ENCODE results near the gene HMGXB4. TPM values are rescaled to one million over a fixed set of nuclear protein-coding genes. Genes with fewer than 3 reads are reported as not detected.

The HMGXB4 gene
- total RNA-seq, 2 donors from 2014 or later, result 15.0 to 36.5 TPM

GRCh38 chr22:35325209-35325608, 67.9 kb downstream of the HMGXB4 start:
- no peak overlapping the region for H3K27ac ChIP-seq
- DNase-seq (ENCODE audit: low spot score), result no peak
- H3K4me3 ChIP-seq, result no peak overlapping the region
- no peaks in the 10 kb centered on the region for H3K9me3 ChIP-seq
- no peaks in the 10 kb centered on the region for H3K27me3 ChIP-seq (replicated peaks; ENCODE audit: insufficient read depth)
- WGBS, result 88% methylated on average over 5 of the region's 5 CpGs
- intact Hi-C loops (cut with DNase I), result no loop called here
- TF ChIP-seq POLR2AphosphoS5 (IDR thresholded peaks at IDR 0.05) (no peak), CTCF (IDR thresholded peaks at IDR 0.05) (no peak), POLR2A (IDR thresholded peaks at IDR 0.05) (no peak)
- no peaks in the 10 kb centered on the region for H3K4me1 ChIP-seq (replicated peaks)
- peaks cover 18 to 27% of the 10 kb centered on the region in 2 donors for H3K36me3 ChIP-seq

- peaks cover 18 to 29% of the 10 kb centered on the region in 2 donors for H3K36me3 ChIP-seq
- no peak overlapping the region for H3K4me3 ChIP-seq
- H3K27ac ChIP-seq, result no peak overlapping the region
- H3K27me3 ChIP-seq (replicated peaks; ENCODE audit: insufficient read depth), result no peaks in the 10 kb centered on the region
- DNase-seq (ENCODE audit: low spot score), result no peak
- 91% methylated on average over 17 of the region's 17 CpGs for WGBS
- H3K9me3 ChIP-seq, result no peaks in the 10 kb centered on the region
- TF ChIP-seq POLR2AphosphoS5 (IDR thresholded peaks at IDR 0.05), result no peak
- no peak for TF ChIP-seq CTCF (IDR thresholded peaks at IDR 0.05)
- no peak for TF ChIP-seq POLR2A (IDR thresholded peaks at IDR 0.05)
- intact Hi-C loops (cut with DNase I), result no loop called here
- no peaks in the 10 kb centered on the region for H3K4me1 ChIP-seq (replicated peaks)
These were observed 69.7 kb downstream of the HMGXB4 start for GRCh38 chr22:35326854-35327562.

- Histone ChIP-seq H3K27ac (no peak overlapping the region), H3K27me3 (replicated peaks; ENCODE audit: insufficient read depth) (no peaks in the 10 kb centered on the region), H3K4me1 (replicated peaks) (no peaks in the 10 kb centered on the region), H3K4me3 (no peak overlapping the region), H3K36me3 (peaks cover 12 to 28% of the 10 kb centered on the region in 2 donors), H3K9me3 (no peaks in the 10 kb centered on the region)
- intact Hi-C loops (cut with DNase I), result no loop called here
- WGBS, result 93% methylated on average over 17 of the region's 21 CpGs
- no peak for DNase-seq (ENCODE audit: low spot score)
- TF ChIP-seq POLR2AphosphoS5 (IDR thresholded peaks at IDR 0.05), result no peak
These were observed 70.6 kb downstream of the HMGXB4 start for GRCh38 chr22:35327690-35328471.

- H3K27ac ChIP-seq, result no peak overlapping the region
- intact Hi-C loops (cut with DNase I), result no loop called here
These were observed 71.2 kb downstream of the HMGXB4 start for GRCh38 chr22:35328472-35328885.

More at GRCh38 chr22:35328472-35328885, 71.2 kb downstream of the HMGXB4 start:
- H3K27me3 ChIP-seq (replicated peaks; ENCODE audit: insufficient read depth), result no peaks in the 10 kb centered on the region
- DNase-seq (ENCODE audit: low spot score), result no peak
- no peaks in the 10 kb centered on the region for H3K9me3 ChIP-seq
- H3K36me3 ChIP-seq, result peaks cover 14 to 31% of the 10 kb centered on the region in 2 donors
- TF ChIP-seq POLR2AphosphoS5 (IDR thresholded peaks at IDR 0.05) (no peak), POLR2A (IDR thresholded peaks at IDR 0.05) (no peak), CTCF (IDR thresholded peaks at IDR 0.05) (no peak)
- no peak overlapping the region for H3K4me3 ChIP-seq
- WGBS, result 79% methylated on average over 15 of the region's 15 CpGs
- H3K4me1 ChIP-seq (replicated peaks), result no peaks in the 10 kb centered on the region
